ENCODE data around the gene TC2N.

Gene TC2N

DNA sequence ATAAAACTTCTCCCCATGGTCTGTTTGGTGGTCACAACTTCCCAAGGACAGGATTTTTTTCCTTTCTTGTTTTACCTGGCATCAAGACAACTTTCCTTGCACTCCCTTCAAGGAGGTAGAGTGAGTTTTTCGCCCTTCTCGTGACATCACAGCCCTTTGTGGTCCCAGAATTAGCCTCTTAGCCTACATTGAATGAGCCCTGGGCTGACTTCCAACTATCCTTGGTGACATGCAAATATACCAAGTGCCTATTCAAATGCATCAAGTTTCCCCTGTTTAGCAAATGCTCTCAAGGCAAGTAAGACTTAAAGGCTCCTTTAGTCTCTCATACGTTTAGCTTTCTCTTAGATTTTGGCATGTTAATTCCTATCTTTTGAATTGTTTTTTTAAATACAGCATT lies 36.6 kb downstream of the TC2N start:
- Histone ChIP-seq H3K27me3 (ENCODE audit: insufficient read depth, low read length) (no peaks in the 10 kb centered on the region), H3K36me3 (ENCODE audit: insufficient read depth, low read length) (no peaks in the 10 kb centered on the region), H3K9me3 (ENCODE audit: low read length) (no peaks in the 10 kb centered on the region), H3K79me2 (ENCODE audit: insufficient read depth, low read length) (peaks cover 53% of the 10 kb centered on the region), H3K4me2 (ENCODE audit: low read length) (peak overlapping the region; percentile 3; the same call in 1 of the 2 replicates), H3K27ac (ENCODE audit: low read depth, low read length, poor library complexity, severe bottlenecking) (peak overlapping the region; percentile 13), H3K4me3 (ENCODE audit: low read depth, low read length, poor library complexity, severe bottlenecking) (no peak overlapping the region), H3K9ac (ENCODE audit: low read length) (no peak overlapping the region), H2AFZ (ENCODE audit: low read length) (no peak overlapping the region), H3K4me1 (ENCODE audit: insufficient read depth, low read length, severe bottlenecking) (peaks cover 64% of the 10 kb centered on the region), H3F3A (ENCODE audit: insufficient read depth, low read length) (no peaks in the 10 kb centered on the region), H4K20me1 (ENCODE audit: insufficient read depth, low read length) (no peaks in the 10 kb centered on the region), H3K9me2 (ENCODE audit: low read depth, low read length) (no peaks in the 10 kb centered on the region)
- no peak for TF ChIP-seq EZH2 (IDR thresholded peaks at IDR 0.05; ENCODE audit: borderline replicate concordance, low read length)
- TF ChIP-seq, protein P1, sequence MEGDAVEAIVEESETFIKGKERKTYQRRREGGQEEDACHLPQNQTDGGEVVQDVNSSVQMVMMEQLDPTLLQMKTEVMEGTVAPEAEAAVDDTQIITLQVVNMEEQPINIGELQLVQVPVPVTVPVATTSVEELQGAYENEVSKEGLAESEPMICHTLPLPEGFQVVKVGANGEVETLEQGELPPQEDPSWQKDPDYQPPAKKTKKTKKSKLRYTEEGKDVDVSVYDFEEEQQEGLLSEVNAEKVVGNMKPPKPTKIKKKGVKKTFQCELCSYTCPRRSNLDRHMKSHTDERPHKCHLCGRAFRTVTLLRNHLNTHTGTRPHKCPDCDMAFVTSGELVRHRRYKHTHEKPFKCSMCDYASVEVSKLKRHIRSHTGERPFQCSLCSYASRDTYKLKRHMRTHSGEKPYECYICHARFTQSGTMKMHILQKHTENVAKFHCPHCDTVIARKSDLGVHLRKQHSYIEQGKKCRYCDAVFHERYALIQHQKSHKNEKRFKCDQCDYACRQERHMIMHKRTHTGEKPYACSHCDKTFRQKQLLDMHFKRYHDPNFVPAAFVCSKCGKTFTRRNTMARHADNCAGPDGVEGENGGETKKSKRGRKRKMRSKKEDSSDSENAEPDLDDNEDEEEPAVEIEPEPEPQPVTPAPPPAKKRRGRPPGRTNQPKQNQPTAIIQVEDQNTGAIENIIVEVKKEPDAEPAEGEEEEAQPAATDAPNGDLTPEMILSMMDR (IDR thresholded peaks at IDR 0.05; ENCODE audit: low read length) = no peak

DNA sequence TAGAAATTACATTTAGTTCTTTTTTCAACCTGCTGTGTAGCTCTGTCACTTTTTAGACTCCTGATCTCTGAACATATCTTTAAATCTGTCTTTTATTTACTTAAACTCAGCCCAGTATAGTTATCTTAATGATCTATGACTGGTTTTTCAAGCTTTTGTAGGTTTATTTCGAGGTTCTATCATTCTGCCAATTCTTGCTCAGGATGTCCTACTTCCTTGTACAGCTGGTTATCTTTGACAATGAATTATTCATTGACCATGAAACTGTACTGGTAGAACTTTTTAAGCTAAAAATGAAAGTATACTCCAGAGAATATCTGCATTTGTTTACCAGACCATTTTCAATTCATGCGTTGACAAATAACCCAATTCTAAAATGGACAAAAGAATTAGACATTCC lies 37.8 kb downstream of the TC2N start:
- Histone ChIP-seq H3K4me1 (ENCODE audit: insufficient read depth, low read length, severe bottlenecking) (peaks cover 53% of the 10 kb centered on the region), H3K4me3 (ENCODE audit: low read depth, low read length, poor library complexity, severe bottlenecking) (no peak overlapping the region), H3K36me3 (ENCODE audit: insufficient read depth, low read length) (no peaks in the 10 kb centered on the region), H3K4me2 (ENCODE audit: low read length) (no peak overlapping the region), H4K20me1 (ENCODE audit: insufficient read depth, low read length) (no peaks in the 10 kb centered on the region), H3K79me2 (ENCODE audit: insufficient read depth, low read length) (peaks cover 45% of the 10 kb centered on the region), H3K9me2 (ENCODE audit: low read depth, low read length) (no peaks in the 10 kb centered on the region), H3F3A (ENCODE audit: insufficient read depth, low read length) (no peaks in the 10 kb centered on the region), H3K9ac (ENCODE audit: low read length) (no peak overlapping the region), H2AFZ (ENCODE audit: low read length) (no peak overlapping the region), H3K27me3 (ENCODE audit: insufficient read depth, low read length) (no peaks in the 10 kb centered on the region), H3K9me3 (ENCODE audit: low read length) (no peaks in the 10 kb centered on the region), H3K27ac (ENCODE audit: low read depth, low read length, poor library complexity, severe bottlenecking) (no peak overlapping the region)
- TF ChIP-seq, protein P1 (IDR thresholded peaks at IDR 0.05; ENCODE audit: low read length) = no peak

DNA sequence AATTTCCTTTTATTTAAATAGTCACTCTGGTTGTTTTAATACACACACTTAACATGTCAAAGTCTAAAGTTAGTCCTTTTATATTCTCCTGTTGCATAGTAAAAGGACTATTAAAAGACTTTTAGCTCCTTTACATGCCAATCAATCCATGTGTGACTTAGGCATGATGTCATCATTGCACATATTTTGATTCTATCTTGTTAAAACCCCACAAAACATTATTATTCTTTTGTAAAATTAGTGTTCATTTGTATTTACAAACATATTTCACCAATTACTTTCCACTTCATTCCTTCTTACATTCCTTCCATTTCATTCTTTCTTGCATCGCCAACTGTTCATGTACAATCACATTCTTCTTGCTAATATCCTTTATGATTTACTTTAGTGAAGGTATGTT lies 39.6 kb downstream of the TC2N start:
- Histone ChIP-seq H3K4me1 (ENCODE audit: insufficient read depth, low read length, severe bottlenecking) (peaks cover 42% of the 10 kb centered on the region), H3K27ac (ENCODE audit: low read depth, low read length, poor library complexity, severe bottlenecking) (no peak overlapping the region), H3F3A (ENCODE audit: insufficient read depth, low read length) (no peaks in the 10 kb centered on the region), H4K20me1 (ENCODE audit: insufficient read depth, low read length) (no peaks in the 10 kb centered on the region), H3K9ac (ENCODE audit: low read length) (no peak overlapping the region), H3K4me2 (ENCODE audit: low read length) (no peak overlapping the region), H3K27me3 (ENCODE audit: insufficient read depth, low read length) (no peaks in the 10 kb centered on the region), H3K9me3 (ENCODE audit: low read length) (no peaks in the 10 kb centered on the region), H3K9me2 (ENCODE audit: low read depth, low read length) (no peaks in the 10 kb centered on the region), H3K4me3 (ENCODE audit: low read depth, low read length, poor library complexity, severe bottlenecking) (no peak overlapping the region), H3K79me2 (ENCODE audit: insufficient read depth, low read length) (peaks cover 37% of the 10 kb centered on the region), H2AFZ (ENCODE audit: low read length) (no peak overlapping the region), H3K36me3 (ENCODE audit: insufficient read depth, low read length) (no peaks in the 10 kb centered on the region)
- TF ChIP-seq, protein P1 (IDR thresholded peaks at IDR 0.05; ENCODE audit: low read length) = no peak
- no peak for TF ChIP-seq EZH2 (IDR thresholded peaks at IDR 0.05; ENCODE audit: borderline replicate concordance, low read length)
